Subcutaneous abdominal adipose tissue (tissue), 5 donors: Measurements from ENCODE around the gene GDF7.

Source experiments
- H3K27ac ChIP-seq: one replicate; pipeline ENCODE4 v1.7.0; 2013; ENCODE audit warnings: low read depth, mild to moderate bottlenecking, inconsistent platforms, low read length, moderate library complexity
- H3K27me3 ChIP-seq, 5 donors: one replicate each; pipeline ENCODE4 v1.7.0; 2013; ENCODE audit warnings: low read length in 5 of 5, inconsistent platforms in 1 of 5; ENCODE audit not compliant: control insufficient read depth in 5 of 5, insufficient read depth in 4 of 5
- H3K36me3 ChIP-seq, 5 donors: one replicate each; pipeline ENCODE4 v1.7.0; 2013; ENCODE audit warnings: low read length in 5 of 5; ENCODE audit not compliant: control insufficient read depth in 5 of 5, insufficient read depth in 5 of 5
- H3K4me1 ChIP-seq, 5 donors: one replicate each; pipeline ENCODE4 v1.7.0; 2013; ENCODE audit warnings: low read length in 5 of 5, mild to moderate bottlenecking in 3 of 5, moderate library complexity in 1 of 5; ENCODE audit not compliant: control insufficient read depth in 5 of 5, insufficient read depth in 5 of 5
- H3K4me3 ChIP-seq, 5 donors: one replicate each; pipeline ENCODE4 v1.7.0; 2013; ENCODE audit warnings: low read length in 5 of 5, low read depth in 1 of 5
- H3K9ac ChIP-seq, 5 donors: one replicate each; pipeline ENCODE4 v1.7.0; 2013; ENCODE audit warnings: low read length in 5 of 5, mild to moderate bottlenecking in 4 of 5, moderate library complexity in 3 of 5
- H3K9me3 ChIP-seq, 5 donors: one replicate each; pipeline ENCODE4 v1.7.0; 2013; ENCODE audit warnings: low read length in 5 of 5; ENCODE audit not compliant: control insufficient read depth in 5 of 5
- donor health status: healthy.
- donor health status: healthy.
- donor health status: healthy.
- donor health status: healthy.
- donor health status: healthy.

Gene GDF7

GRCh38 chr2:20643826-20644225 lies 23.1 kb upstream of the GDF7 start:
- Histone ChIP-seq H3K36me3 (peaks cover 3 to 79% (median 65%) of the 10 kb centered on the region in 5 donors), H3K9ac (no peak overlapping the region), H3K4me1 (peaks cover 1 to 31% (median 27%) of the 10 kb centered on the region in 5 donors), H3K27ac (no peak overlapping the region), H3K4me3 (no peak overlapping the region), H3K9me3 (no peaks in the 10 kb centered on the region), H3K27me3 (no peaks in the 10 kb centered on the region)

- H3K9ac ChIP-seq: no peak overlapping the region
- H3K4me3 ChIP-seq: no peak overlapping the region
- H3K36me3 ChIP-seq: peaks cover 0 to 64% (median 53%) of the 10 kb centered on the region in 5 donors
- H3K4me1 ChIP-seq: peaks cover 6 to 46% (median 41%) of the 10 kb centered on the region in 5 donors
- no peaks in the 10 kb centered on the region for H3K27me3 ChIP-seq
- no peak overlapping the region for H3K27ac ChIP-seq
- no peaks in the 10 kb centered on the region for H3K9me3 ChIP-seq
These were observed 21.6 kb upstream of the GDF7 start for GRCh38 chr2:20645301-20645701.

- no peak overlapping the region for H3K27ac ChIP-seq
- H3K4me3 ChIP-seq: no peak overlapping the region
These were observed 21.2 kb upstream of the GDF7 start for GRCh38 chr2:20645761-20646160.

GRCh38 chr2:20646446-20646845 lies 20.5 kb upstream of the GDF7 start:
- H3K9ac ChIP-seq: no peak overlapping the region
- no peaks in the 10 kb centered on the region for H3K9me3 ChIP-seq
- H3K27ac ChIP-seq: no peak overlapping the region
- no peak overlapping the region for H3K4me3 ChIP-seq
- no peaks in the 10 kb centered on the region for H3K27me3 ChIP-seq
- H3K4me1 ChIP-seq: peaks cover 6 to 45% (median 42%) of the 10 kb centered on the region in 5 donors
- H3K36me3 ChIP-seq: peaks cover 0 to 54% (median 41%) of the 10 kb centered on the region in 5 donors

More at GRCh38 chr2:20645761-20646160, 21.2 kb upstream of the GDF7 start:
- H3K9me3 ChIP-seq: no peaks in the 10 kb centered on the region
- peaks cover 0 to 59% (median 48%) of the 10 kb centered on the region in 5 donors for H3K36me3 ChIP-seq
- peaks cover 6 to 46% (median 45%) of the 10 kb centered on the region in 5 donors for H3K4me1 ChIP-seq
- no peak overlapping the region for H3K9ac ChIP-seq
- no peaks in the 10 kb centered on the region for H3K27me3 ChIP-seq

GRCh38 chr2:20647211-20647610 lies 19.7 kb upstream of the GDF7 start:
- H3K27me3 ChIP-seq: no peaks in the 10 kb centered on the region

GRCh38 chr2:20647738-20648137 lies 19.2 kb upstream of the GDF7 start:
- Histone ChIP-seq H3K9ac (no peak overlapping the region), H3K4me1 (peaks cover 5 to 41% (median 35%) of the 10 kb centered on the region in 5 donors), H3K4me3 (no peak overlapping the region), H3K27ac (no peak overlapping the region), H3K36me3 (peaks cover 0 to 45% (median 34%) of the 10 kb centered on the region in 5 donors), H3K9me3 (no peaks in the 10 kb centered on the region), H3K27me3 (no peaks in the 10 kb centered on the region)

More at GRCh38 chr2:20647211-20647610, 19.7 kb upstream of the GDF7 start:
- H3K4me3 ChIP-seq: no peak overlapping the region
- H3K27ac ChIP-seq: no peak overlapping the region
- H3K9ac ChIP-seq: no peak overlapping the region
- H3K36me3 ChIP-seq: peaks cover 0 to 48% (median 36%) of the 10 kb centered on the region in 5 donors
- H3K4me1 ChIP-seq: peaks cover 5 to 46% (median 38%) of the 10 kb centered on the region in 5 donors
- H3K9me3 ChIP-seq: no peaks in the 10 kb centered on the region

GRCh38 chr2:20648206-20648605 lies 18.7 kb upstream of the GDF7 start:
- peak overlapping the region in 1 of 5 donors; percentile 20 for H3K9ac ChIP-seq
- no peak overlapping the region for H3K4me3 ChIP-seq
- peaks cover 5 to 40% (median 34%) of the 10 kb centered on the region in 5 donors for H3K4me1 ChIP-seq
- H3K9me3 ChIP-seq: no peaks in the 10 kb centered on the region
- H3K27me3 ChIP-seq: no peaks in the 10 kb centered on the region
- H3K36me3 ChIP-seq: peaks cover 0 to 40% (median 32%) of the 10 kb centered on the region in 5 donors
- H3K27ac ChIP-seq: no peak overlapping the region

- Histone ChIP-seq H3K27ac (no peak overlapping the region), H3K4me3 (no peak overlapping the region), H3K36me3 (peaks cover 0 to 34% (median 28%) of the 10 kb centered on the region in 5 donors), H3K9me3 (no peaks in the 10 kb centered on the region), H3K27me3 (no peaks in the 10 kb centered on the region), H3K9ac (no peak overlapping the region), H3K4me1 (peaks cover 5 to 40% (median 34%) of the 10 kb centered on the region in 5 donors)
These were observed 18.1 kb upstream of the GDF7 start for GRCh38 chr2:20648831-20649230.

GRCh38 chr2:20649576-20649975 lies 17.4 kb upstream of the GDF7 start:
- Histone ChIP-seq H3K4me3 (peak overlapping the region; percentile 81 to 89 (median 83)), H3K4me1 (peaks cover 5 to 40% (median 34%) of the 10 kb centered on the region in 5 donors), H3K27me3 (no peaks in the 10 kb centered on the region), H3K36me3 (peaks cover 0 to 27% (median 21%) of the 10 kb centered on the region in 5 donors), H3K9me3 (no peaks in the 10 kb centered on the region), H3K9ac (peak overlapping the region in 2 of 5 donors; percentile 93 to 98), H3K27ac (no peak overlapping the region)

- Histone ChIP-seq H3K4me1 (peaks cover 5 to 40% (median 34%) of the 10 kb centered on the region in 5 donors), H3K27ac (peak overlapping the region; percentile 84), H3K27me3 (no peaks in the 10 kb centered on the region), H3K4me3 (peak overlapping the region; percentile 81 to 89 (median 83)), H3K9ac (peak overlapping the region; percentile 75 to 98 (median 92)), H3K9me3 (no peaks in the 10 kb centered on the region), H3K36me3 (peaks cover 0 to 23% (median 17%) of the 10 kb centered on the region in 5 donors)
These were observed 17.0 kb upstream of the GDF7 start for GRCh38 chr2:20649976-20650375.
